Gastrocnemius medialis (tissue), 4 donors: ENCODE data around the gene DUSP22. TPM values are rescaled to one million over a fixed set of nuclear protein-coding genes. Genes with fewer than 3 reads are reported as not detected.

ENCODE experiments used
- ATAC-seq, 2 donors: fragments of 150-250 bp; one replicate each; pipeline ENCODE4 v1.9.1; 2016
- DNase-seq, 2 donors: peaks; one replicate each; pipeline ENCODE4 v3.0.0-alpha.2; 2019
- H3K27ac ChIP-seq, 4 donors: fragments of 200-600 bp; sonication (generic); 1 replicate in 1 of 4; 2 replicates in 3 of 4; pipeline ENCODE4 v1.5.1; 2016 to 2018; ENCODE audit warnings: mild to moderate bottlenecking in 2 of 4, moderate library complexity in 1 of 4
- H3K27me3 ChIP-seq, 3 donors: fragments of 200-600 bp; sonication (generic) in 2 of 3; 1 replicate in 1 of 3; 2 replicates in 2 of 3; pipeline versions ENCODE4 v1.5.1 to v1.6.0; 2016 to 2019; ENCODE audit warnings: mild to moderate bottlenecking in 1 of 3, moderate library complexity in 1 of 3
- H3K36me3 ChIP-seq, 2 donors: fragments of 200-600 bp; sonication (generic) in 1 of 2; one replicate each; pipeline ENCODE4 v1.5.1; 2017 to 2018
- H3K4me1 ChIP-seq, 2 donors: fragments of 200-600 bp; sonication (generic) in 1 of 2; one replicate each; pipeline ENCODE4 v1.5.1; 2016 to 2017; ENCODE audit warnings: mild to moderate bottlenecking in 2 of 2
- H3K4me3 ChIP-seq, 4 donors: fragments of 200-600 bp; sonication (generic) in 3 of 4; 1 replicate in 1 of 4; 2 replicates in 3 of 4; pipeline ENCODE4 v1.5.1; 2016 to 2019; ENCODE audit warnings: mild to moderate bottlenecking in 2 of 4
- H3K9me3 ChIP-seq, 3 donors: fragments of 200-600 bp; sonication (generic) in 2 of 3; 1 replicate in 1 of 3; 2 replicates in 2 of 3; pipeline ENCODE4 v1.5.1; 2016 to 2019
- POLR2A ChIP-seq, 2 donors: fragments of 450-650 bp; IDR thresholded peaks; one replicate each; pipeline ENCODE4 v1.6.1; 2017; ENCODE audit warnings: antibody characterized with exemption in 2 of 2, mild to moderate bottlenecking in 2 of 2, moderate library complexity in 2 of 2
- in situ Hi-C, 4 donors: fragments of 200-750 bp; cut with MboI; loops; one replicate each; pipeline versions ENCODE4 v1.15.0 to v1.8.0; 2017; ENCODE audit warnings: low sequenced_read_pairs in 4 of 4
- intact Hi-C: fragments of 100-400 bp; cut with DNase I; formaldehyde crosslinking; loops from one replicate; pipeline ENCODE4 v1.15.1; 2023; ENCODE audit warnings: low total_unique reads
- total RNA-seq, 4 donors: library from RNA; depleted of rRNA; stranded (reverse); fragments of >200 nt; gene quantifications; one replicate each; pipeline versions ENCODE4 v1.1.0 to v1.2.3, GENCODE V29; 2016
- TF ChIP-seq, protein P1 (sequence below), 5 experiments: fragments of 450-650 bp in 3 of 5; fragments of 200-600 bp in 2 of 5; sonication (generic) in 2 of 5; IDR thresholded peaks in 4 of 5; conservative IDR thresholded peaks in 1 of 5; 1 replicate in 4 of 5; 2 replicates in 1 of 5; pipeline ENCODE4 v1.5.1; 2016 to 2019; ENCODE audit warnings: antibody characterized with exemption in 5 of 5, mild to moderate bottlenecking in 3 of 5, moderate library complexity in 3 of 5

Gene DUSP22
- total RNA-seq, 4 donors from 2014 or later, result 53.4 to 70.7 (median 61.3) TPM

- intact Hi-C loops, result no loop called here
- no peaks in the 10 kb centered on the region for H3K36me3 ChIP-seq
- H3K27me3 ChIP-seq, result peaks cover 8 to 30% (median 24%) of the 10 kb centered on the region in 3 donors
- in situ Hi-C loops, result no loop called here
- no peaks in the 10 kb centered on the region for H3K4me1 ChIP-seq
- no peak overlapping the region for H3K4me3 ChIP-seq
- DNase-seq, result no peak
- TF ChIP-seq POLR2A (IDR thresholded peaks at IDR 0.05), result no peak
- TF ChIP-seq, protein P1, sequence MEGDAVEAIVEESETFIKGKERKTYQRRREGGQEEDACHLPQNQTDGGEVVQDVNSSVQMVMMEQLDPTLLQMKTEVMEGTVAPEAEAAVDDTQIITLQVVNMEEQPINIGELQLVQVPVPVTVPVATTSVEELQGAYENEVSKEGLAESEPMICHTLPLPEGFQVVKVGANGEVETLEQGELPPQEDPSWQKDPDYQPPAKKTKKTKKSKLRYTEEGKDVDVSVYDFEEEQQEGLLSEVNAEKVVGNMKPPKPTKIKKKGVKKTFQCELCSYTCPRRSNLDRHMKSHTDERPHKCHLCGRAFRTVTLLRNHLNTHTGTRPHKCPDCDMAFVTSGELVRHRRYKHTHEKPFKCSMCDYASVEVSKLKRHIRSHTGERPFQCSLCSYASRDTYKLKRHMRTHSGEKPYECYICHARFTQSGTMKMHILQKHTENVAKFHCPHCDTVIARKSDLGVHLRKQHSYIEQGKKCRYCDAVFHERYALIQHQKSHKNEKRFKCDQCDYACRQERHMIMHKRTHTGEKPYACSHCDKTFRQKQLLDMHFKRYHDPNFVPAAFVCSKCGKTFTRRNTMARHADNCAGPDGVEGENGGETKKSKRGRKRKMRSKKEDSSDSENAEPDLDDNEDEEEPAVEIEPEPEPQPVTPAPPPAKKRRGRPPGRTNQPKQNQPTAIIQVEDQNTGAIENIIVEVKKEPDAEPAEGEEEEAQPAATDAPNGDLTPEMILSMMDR (IDR thresholded peaks at IDR 0.05 in 4 of 5, conservative IDR thresholded peaks at IDR 0.05 in 1 of 5), result no peak
- no peak overlapping the region for H3K27ac ChIP-seq
- no peak for ATAC-seq
- no peaks in the 10 kb centered on the region for H3K9me3 ChIP-seq
These were observed 89.6 kb downstream of the DUSP22 start for GRCh38 chr6:381742-382461.

DNA sequence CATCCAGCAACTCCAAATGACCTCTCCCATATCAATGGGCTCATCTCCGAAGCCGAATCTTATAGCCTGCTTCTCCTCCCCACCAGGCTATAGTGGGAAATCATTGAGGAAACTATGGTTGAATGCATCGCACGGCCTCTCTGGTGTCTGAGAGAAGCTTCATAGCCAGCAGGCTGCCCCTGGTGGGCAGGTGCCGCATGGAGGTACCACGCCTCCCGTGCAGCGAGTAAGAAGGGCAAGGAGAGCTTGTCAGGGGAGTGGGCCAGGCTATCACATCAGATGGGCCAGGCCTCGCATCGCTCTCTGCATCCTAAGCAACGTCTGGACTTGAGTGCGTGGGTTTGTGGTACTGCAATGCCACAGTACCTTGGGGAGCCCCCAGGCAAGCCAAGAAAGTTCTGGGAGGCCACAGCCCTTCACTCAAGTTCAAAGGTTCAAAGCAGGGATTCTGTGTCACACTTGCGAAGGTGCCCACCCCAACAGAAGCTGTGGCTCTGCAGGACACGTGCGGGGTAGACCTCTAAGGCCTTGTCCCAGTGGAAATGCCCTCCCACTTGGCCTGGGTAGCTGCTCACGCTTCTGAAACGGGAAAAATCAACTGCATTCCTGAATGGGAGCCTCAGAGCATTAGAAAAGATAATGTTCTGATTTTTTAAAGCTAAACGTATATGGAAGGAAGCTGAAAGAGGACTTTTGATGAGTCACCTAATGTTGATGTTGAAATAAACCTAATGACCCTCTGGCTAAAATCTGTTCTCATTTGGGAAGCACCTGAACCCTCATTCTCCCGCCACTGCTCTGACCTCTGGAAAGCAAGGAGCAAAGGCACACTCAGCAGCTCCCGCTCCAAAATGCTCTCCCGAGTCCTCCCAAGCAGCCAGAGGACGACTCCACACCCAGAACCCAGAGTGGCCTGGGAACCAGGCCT lies 90.9 kb downstream of the DUSP22 start:
- ATAC-seq (no peak), DNase-seq (no peak)
- Histone ChIP-seq H3K27me3 (peaks cover 16 to 34% (median 24%) of the 10 kb centered on the region in 3 donors), H3K4me1 (no peaks in the 10 kb centered on the region), H3K27ac (no peak overlapping the region), H3K9me3 (no peaks in the 10 kb centered on the region), H3K36me3 (no peaks in the 10 kb centered on the region), H3K4me3 (no peak overlapping the region)
- TF ChIP-seq, protein P1 (IDR thresholded peaks at IDR 0.05 in 4 of 5, conservative IDR thresholded peaks at IDR 0.05 in 1 of 5), result no peak
- TF ChIP-seq POLR2A (IDR thresholded peaks at IDR 0.05), result no peak
- intact Hi-C loops, result no loop called here
- in situ Hi-C loops, result no loop called here

- ATAC-seq (no peak), DNase-seq (no peak)
- intact Hi-C loops (no loop called here), in situ Hi-C loops (no loop called here)
- no peak for TF ChIP-seq POLR2A (IDR thresholded peaks at IDR 0.05)
- TF ChIP-seq, protein P1 (IDR thresholded peaks at IDR 0.05 in 4 of 5, conservative IDR thresholded peaks at IDR 0.05 in 1 of 5), result no peak
- Histone ChIP-seq H3K4me1 (no peaks in the 10 kb centered on the region), H3K27me3 (peaks cover 16 to 39% (median 31%) of the 10 kb centered on the region in 3 donors), H3K27ac (no peak overlapping the region), H3K9me3 (no peaks in the 10 kb centered on the region), H3K4me3 (no peak overlapping the region), H3K36me3 (no peaks in the 10 kb centered on the region)
These were observed 91.6 kb downstream of the DUSP22 start for GRCh38 chr6:383856-384255.

- no peaks in the 10 kb centered on the region for H3K9me3 ChIP-seq
- in situ Hi-C loops, result no loop called here
- H3K27me3 ChIP-seq, result peaks cover 26 to 50% (median 38%) of the 10 kb centered on the region in 3 donors
- no peaks in the 10 kb centered on the region for H3K4me1 ChIP-seq
- TF ChIP-seq, protein P1 (IDR thresholded peaks at IDR 0.05 in 4 of 5, conservative IDR thresholded peaks at IDR 0.05 in 1 of 5), result no peak
- no peak for TF ChIP-seq POLR2A (IDR thresholded peaks at IDR 0.05)
- H3K4me3 ChIP-seq, result no peak overlapping the region
- H3K27ac ChIP-seq, result no peak overlapping the region
- no peaks in the 10 kb centered on the region for H3K36me3 ChIP-seq
- no peak for DNase-seq
- intact Hi-C loops, result no loop called here
- no peak for ATAC-seq
These were observed 92.6 kb downstream of the DUSP22 start for GRCh38 chr6:384898-385297.
